Measurements from ENCODE around the gene SMARCAL1. TPM values are rescaled to one million over a fixed set of nuclear protein-coding genes. Genes with fewer than 3 reads are reported as not detected.

Gene SMARCAL1
- total and polyA plus RNA-seq, 9 of the 15 experiments (the other 6 are each of a cell fraction or from before 2014, with no cell fraction given): 8.2 to 27.9 (median 12.4) TPM

GRCh38 chr2:216392945-216393840 is 19.1 kb upstream of the SMARCAL1 start (continued):
- TF ChIP-seq IRF9 (tag; IDR thresholded peaks at IDR 0.05): no peak
- TF ChIP-seq MXD1 (CRISPR knock-in tag; IDR thresholded peaks at IDR 0.05; ENCODE audit: borderline replicate concordance, poor library complexity, severe bottlenecking): no peak
- TF ChIP-seq ZNF512 (tag; IDR thresholded peaks at IDR 0.05): no peak
- TF ChIP-seq U2AF2 (optimal IDR thresholded peaks at IDR 0.05; ENCODE audit: low read depth, low read length): no peak
- TF ChIP-seq SMAD4 (CRISPR knock-in tag; conservative IDR thresholded peaks at IDR 0.05): 0 out of 2 replicates have a peak, but pooled peaks have one; percentile 20
- no peak for TF ChIP-seq ZNF699 (CRISPR knock-in tag; IDR thresholded peaks at IDR 0.05; ENCODE audit: insufficient replicate concordance)
- TF ChIP-seq MCM2 (IDR thresholded peaks at IDR 0.05; ENCODE audit: low read depth): no peak
- TF ChIP-seq ARID3B (CRISPR knock-in tag; IDR thresholded peaks at IDR 0.05; ENCODE audit: borderline replicate concordance): no peak
- no peak for TF ChIP-seq HMGN3 (IDR thresholded peaks at IDR 0.05; ENCODE audit: borderline replicate concordance, extremely low read depth, insufficient read length, low read depth, low read length)
- 0 out of 2 replicates have a peak, but pooled peaks have one; percentile 17 for TF ChIP-seq CBFA2T2 (conservative IDR thresholded peaks at IDR 0.05)
- TF ChIP-seq PHF21A (IDR thresholded peaks at IDR 0.05; ENCODE audit: borderline replicate concordance, low read depth): no peak
- no peak for TF ChIP-seq GTF2A2 (tag; IDR thresholded peaks at IDR 0.05)
- TF ChIP-seq CREB5 (CRISPR knock-in tag; IDR thresholded peaks at IDR 0.05): no peak
- no peak for TF ChIP-seq ZNF23 (CRISPR knock-in tag; IDR thresholded peaks at IDR 0.05)
- TF ChIP-seq TSC22D4 (tag; IDR thresholded peaks at IDR 0.05): no peak
- no peak for TF ChIP-seq RUNX1 (IDR thresholded peaks at IDR 0.05; ENCODE audit: low read depth)
- TF ChIP-seq HSF4 (CRISPR knock-in tag; IDR thresholded peaks at IDR 0.05; ENCODE audit: borderline replicate concordance): no peak
- no peak for TF ChIP-seq HEY1 (CRISPR knock-in tag; IDR thresholded peaks at IDR 0.05; ENCODE audit: borderline replicate concordance)
- TF ChIP-seq SETDB1 (IDR thresholded peaks at IDR 0.05; ENCODE audit: low read length): no peak

All from K562 (cell line).